H4 (cell line): Measurements from ENCODE around the gene HSPBP1. TPM values are rescaled to one million over a fixed set of nuclear protein-coding genes. Genes with fewer than 3 reads are reported as not detected.
A peak's percentile ranks its signal among the peaks of the same experiment; 100 is the strongest.

Experiments
- DNase-seq: peaks from one replicate; pipeline ENCODE4 v3.0.0-alpha.2; 2015; ENCODE audit warnings: low spot score
- total RNA-seq: library from RNA; depleted of rRNA; stranded (reverse); fragments of >200 nt; shearing (Covaris generic); gene quantifications from 2 replicates; pipeline ENCODE4 v1.2.3, GENCODE V29; 2014

Gene HSPBP1
- total RNA-seq, 1 experiment from 2014 or later: 57.7 TPM

- DNase-seq: no peak
These were observed 3.8 kb downstream of the HSPBP1 start for GRCh38 chr19:55275851-55276719.

- DNase-seq: no peak
These were observed 5.8 kb downstream of the HSPBP1 start for GRCh38 chr19:55273978-55274707.

GRCh38 chr19:55272142-55272541, 7.8 kb downstream of the HSPBP1 start:
- no peak for DNase-seq

- no peak for DNase-seq
These were observed 9.6 kb downstream of the HSPBP1 start for GRCh38 chr19:55270172-55270942.

- no peak for DNase-seq
These were observed 10.6 kb downstream of the HSPBP1 start for GRCh38 chr19:55269299-55269698.

GRCh38 chr19:55266840-55267239, 13.1 kb downstream of the HSPBP1 start:
- DNase-seq: no peak

- DNase-seq: no peak
These were observed 13.5 kb downstream of the HSPBP1 start for GRCh38 chr19:55266404-55266803.

- no peak for DNase-seq
These were observed 14.1 kb downstream of the HSPBP1 start for GRCh38 chr19:55265723-55266386.

- DNase-seq: no peak
These were observed 14.7 kb downstream of the HSPBP1 start for GRCh38 chr19:55265173-55265572.

GRCh38 chr19:55264531-55264930, 15.4 kb downstream of the HSPBP1 start:
- no peak for DNase-seq

GRCh38 chr19:55262359-55262758, 17.6 kb downstream of the HSPBP1 start:
- no peak for DNase-seq

GRCh38 chr19:55261671-55262126, 18.2 kb downstream of the HSPBP1 start:
- no peak for DNase-seq

GRCh38 chr19:55259540-55260210, 20.2 kb downstream of the HSPBP1 start:
- no peak for DNase-seq

- DNase-seq: peak; percentile 100
These were observed 20.9 kb downstream of the HSPBP1 start, which contains the start of gene PPP6R1 for GRCh38 chr19:55258828-55259539. TSS of gene PPP6R1 (minus strand) at chr19:55259017. CDS start at chr19:55247103, 11,914 bp downstream.

- no peak for DNase-seq
These were observed 21.5 kb downstream of the HSPBP1 start for GRCh38 chr19:55258476-55258827.

GRCh38 chr19:55257461-55258420, 22.2 kb downstream of the HSPBP1 start:
- no peak for DNase-seq

GRCh38 chr19:55256562-55257460, 23.1 kb downstream of the HSPBP1 start:
- no peak for DNase-seq
